Left ventricle myocardium superior (tissue), 1 donor: ENCODE data around the gene RNF144A. TPM values are rescaled to one million over a fixed set of nuclear protein-coding genes. Genes with fewer than 3 reads are reported as not detected.
A peak's percentile ranks its signal among the peaks of the same experiment; 100 is the strongest.

Source experiments
- ATAC-seq: fragments of 200-7000 bp; cut with Tn5 transposase; one replicate; pipeline ENCODE4 v1.9.1; 2020; ENCODE audit warnings: mild to moderate bottlenecking, moderate library complexity
- DNase-seq: peaks from one replicate; pipeline ENCODE4 v3.0.0-alpha.2; 2020
- intact Hi-C: fragments of 100-400 bp; cut with micrococcal nuclease; formaldehyde crosslinking; loops from one replicate; pipeline ENCODE4 v1.11.0; 2022
- total RNA-seq: library from RNA; stranded (reverse); fragmentation: NEBNext Ultra II Directional; extraction: Animal tissue kit (Norgen Biotek cat#: 25700); gene quantifications from one replicate; pipeline ENCODE4 v1.2.1, GENCODE V29; 2021
- donor health status: DM: no; HTN: yes; CAD: no; lungs with severe emphysema.

Gene RNF144A
- total RNA-seq, 1 donor from 2014 or later: 15.6 TPM

DNA sequence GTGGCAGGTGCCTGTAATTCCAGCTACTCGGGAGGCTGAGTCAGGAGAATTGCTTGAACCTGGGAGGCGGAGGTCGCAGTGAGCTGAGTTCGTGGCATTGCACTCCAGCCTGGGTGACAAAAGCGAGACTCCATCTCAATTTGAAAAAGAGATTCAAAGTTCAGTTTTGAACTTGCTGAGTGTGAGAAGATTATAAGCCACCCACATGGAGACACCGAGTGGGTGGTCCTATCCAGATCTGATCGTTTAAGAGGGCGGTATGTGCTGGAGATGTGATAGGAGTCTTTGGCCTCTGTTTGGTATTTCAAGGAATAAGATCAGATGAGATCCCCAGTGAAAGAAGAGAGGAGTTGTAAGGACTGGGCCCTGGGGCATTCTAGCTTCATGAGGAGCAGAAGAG is 25.6 kb downstream of the RNF144A start:
- intact Hi-C loops: no loop called here
- no peak for DNase-seq
- ATAC-seq: no peak

DNA sequence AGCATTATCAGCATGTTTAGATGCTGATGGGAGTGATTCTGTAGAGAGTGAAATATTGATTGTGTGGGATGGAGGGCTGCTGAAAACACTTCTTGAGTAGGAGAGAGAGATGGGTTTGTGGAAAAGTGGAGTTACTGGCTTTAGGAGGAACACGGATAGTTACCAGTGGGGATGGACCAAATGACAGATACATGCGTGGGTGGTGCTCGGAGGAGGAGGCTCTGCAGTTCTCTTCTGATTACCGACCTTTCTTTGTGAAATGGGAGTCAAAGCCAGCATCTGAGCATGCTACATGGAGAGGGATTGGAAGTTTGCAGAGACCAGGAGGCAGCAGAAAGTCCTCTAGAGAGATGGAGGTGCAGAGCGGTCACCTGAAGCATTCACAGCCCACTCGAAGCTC is 26.3 kb downstream of the RNF144A start:
- DNase-seq: no peak
- intact Hi-C loops: no loop called here
- no peak for ATAC-seq

DNA sequence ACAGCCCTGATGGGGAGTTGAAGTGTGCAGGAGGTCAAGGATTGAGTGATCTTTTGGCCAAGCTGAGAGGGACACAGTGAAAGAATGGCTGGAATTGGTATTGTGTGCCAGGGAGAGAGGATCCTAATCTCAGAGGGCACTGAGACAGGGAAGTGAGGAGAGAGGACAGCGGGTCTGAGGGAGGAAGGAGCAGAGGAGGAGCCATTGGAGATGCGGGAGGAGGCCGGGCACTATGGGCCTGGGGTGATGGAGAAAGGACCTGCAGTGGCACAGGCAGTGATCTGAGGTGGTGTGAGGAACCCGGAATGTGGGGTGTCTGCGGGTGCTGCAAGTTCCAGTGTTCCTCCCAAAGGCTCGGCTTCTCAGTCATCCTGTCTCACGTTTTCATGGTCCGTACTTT is 26.8 kb downstream of the RNF144A start:
- no peak for DNase-seq
- no peak for ATAC-seq
- intact Hi-C loops: no loop called here

DNA sequence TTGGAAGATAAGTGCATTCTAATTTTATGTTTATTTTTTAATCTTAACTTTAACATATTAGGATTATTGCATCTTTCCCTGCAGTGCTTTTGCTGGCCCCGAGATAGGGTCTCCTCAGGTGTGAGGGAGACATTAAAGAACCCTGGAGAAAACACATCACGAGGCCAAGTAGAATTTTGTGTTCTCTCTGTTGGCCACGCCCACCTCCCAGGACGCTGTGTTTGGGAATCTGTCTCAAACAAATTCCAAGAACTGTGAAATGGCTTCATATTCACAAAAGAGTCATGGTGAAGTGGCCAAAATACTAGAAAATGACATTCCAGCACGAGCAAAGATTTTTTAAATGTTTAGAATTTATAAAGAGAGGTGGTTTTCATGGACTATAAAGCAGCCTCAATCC is 27.3 kb downstream of the RNF144A start:
- ATAC-seq (peak; percentile 49), DNase-seq (peak; percentile 56)
- intact Hi-C loops: no loop called here

DNA sequence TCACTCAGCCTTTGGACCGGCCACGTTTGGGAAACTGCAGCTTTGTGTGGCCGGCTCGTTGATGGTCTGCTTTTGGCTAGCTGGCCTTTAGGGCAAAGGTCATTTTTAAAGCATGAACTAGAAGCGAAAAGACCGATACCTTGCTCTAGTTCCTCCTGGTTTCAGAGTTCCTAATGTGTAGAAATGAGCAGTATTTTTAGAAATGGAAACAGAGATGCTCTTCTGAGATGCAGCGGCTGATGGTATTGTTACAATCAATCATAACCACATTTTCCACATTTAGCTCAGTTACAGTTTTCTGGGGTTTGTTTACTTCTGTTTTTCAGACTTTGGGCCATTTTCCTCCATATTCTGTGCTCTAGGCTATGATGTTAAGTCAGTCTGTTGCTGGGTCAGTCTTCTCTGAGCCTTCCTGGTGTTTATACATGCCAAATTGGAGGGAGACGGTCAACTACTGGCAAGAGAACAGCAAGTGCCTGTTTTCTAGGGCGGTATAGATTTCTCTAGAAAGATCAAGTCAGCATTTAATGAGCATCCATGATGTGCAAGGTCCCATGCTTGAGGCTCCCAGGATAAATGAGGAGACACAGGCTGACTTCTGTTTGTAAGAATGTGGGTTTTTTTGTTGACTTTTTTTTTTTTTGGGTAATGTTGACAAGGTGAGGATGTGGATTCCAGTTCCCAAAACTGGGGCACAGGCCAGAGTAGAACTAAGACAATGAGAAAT is 28.0 kb downstream of the RNF144A start:
- no peak for ATAC-seq
- DNase-seq: no peak
- intact Hi-C loops: no loop called here

DNA sequence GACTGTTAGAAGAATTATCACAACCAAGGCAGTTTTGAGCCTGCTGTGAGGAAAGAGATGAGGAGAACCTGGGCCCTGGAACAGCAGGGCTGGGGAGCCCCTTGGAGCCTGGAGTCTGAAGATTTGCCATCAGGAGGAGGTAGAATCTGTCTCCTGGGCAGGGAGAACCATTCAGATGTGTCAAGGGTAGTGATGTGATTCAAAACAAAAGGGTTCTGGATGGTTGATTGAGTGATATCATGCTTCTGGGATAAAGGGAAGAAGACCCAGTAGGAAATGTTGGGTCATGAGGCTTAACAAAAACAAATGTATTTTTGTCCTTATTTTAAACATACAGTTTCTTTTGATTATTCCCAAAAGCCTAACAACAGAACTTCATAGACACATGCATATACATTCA is 28.6 kb downstream of the RNF144A start:
- no peak for ATAC-seq
- intact Hi-C loops: no loop called here

DNA sequence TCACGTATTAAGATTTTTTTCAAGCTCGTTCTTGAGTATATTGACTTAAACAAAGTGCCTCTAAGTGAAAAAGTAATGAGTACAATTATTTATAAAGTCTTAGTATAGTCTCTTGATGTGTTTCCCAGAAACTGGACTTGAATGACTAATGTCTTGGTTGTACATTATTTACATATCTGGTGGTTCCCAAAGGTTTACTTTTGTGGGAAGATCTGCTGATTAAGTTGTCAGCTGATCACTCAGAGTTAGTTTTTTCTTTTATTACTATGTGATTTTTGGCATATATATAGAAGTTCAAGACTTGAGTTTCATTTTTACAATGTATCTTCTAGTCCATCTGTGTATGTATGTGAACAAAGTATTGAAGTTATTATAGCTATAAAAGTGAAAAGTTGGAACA is 29.5 kb downstream of the RNF144A start:
- ATAC-seq (no peak), DNase-seq (no peak)
- intact Hi-C loops: no loop called here

More for the DNA sequence above, 28.6 kb downstream of the RNF144A start:
- DNase-seq: no peak

DNA sequence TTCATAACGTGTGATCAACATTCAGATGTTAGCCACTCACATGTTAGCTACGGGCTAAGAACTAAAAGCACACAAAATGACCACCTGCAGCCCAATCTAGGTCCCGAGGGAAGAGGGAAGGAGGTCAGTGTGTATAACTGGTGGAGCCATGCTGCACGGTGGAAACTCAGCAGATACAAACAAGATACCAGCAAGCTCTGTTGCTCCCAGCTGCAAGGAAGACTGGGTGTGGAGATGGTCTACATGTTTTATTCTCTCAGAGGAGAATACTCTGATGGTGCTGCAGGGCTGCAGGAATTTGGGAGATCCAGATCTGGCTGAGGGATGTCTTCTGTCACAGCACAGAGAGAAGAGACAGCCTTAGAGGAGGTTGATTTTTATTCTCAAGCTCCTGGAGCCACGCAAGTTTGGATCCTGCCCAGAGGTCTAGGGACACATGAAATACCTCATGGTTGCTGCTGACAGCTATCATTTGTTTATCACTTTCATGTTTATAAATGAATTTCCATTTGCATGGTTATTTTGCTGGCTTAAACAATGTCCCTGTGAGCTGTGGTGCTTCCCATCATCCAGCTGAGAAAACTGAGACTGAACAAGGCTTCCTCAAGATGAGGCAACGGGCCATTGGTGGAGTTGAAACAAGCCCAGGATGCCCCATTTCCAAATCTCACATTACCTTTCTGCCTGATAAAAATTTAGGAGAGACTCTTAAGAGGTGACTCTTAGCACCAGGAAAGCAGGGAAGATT is 30.9 kb downstream of the RNF144A start:
- no peak for DNase-seq
- intact Hi-C loops: no loop called here
- peak; percentile 61 for ATAC-seq

DNA sequence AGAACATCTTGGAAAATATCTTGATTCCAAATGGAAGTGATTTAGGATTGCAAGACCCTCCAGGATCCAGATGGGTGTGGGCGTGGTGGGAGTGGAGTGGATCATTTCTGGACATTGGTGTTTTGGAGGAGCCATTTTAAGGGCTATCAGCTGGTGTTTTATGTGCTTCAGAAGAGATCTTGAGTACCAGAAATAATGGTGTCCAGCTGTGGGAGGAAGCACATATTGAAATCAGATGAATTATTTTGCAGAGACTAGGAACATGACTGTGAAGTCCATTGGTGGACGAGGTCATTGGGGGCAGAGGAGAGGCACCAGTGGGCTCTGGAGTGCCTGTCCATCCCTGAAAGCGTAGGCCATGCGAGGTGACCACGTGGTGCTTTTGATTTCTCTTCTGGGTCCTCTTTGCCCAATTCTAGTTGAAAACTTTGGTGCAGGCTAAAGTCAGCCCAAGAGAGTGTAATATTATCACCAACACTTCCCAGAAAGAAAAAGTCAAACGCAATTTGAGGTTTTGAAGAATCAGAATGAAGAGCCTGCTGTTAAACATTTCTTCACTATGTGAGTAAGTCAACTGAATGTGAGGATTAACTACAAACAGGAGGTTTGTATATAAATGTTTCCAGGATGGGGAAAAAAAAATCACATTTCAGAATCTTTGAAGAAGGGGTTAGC is 31.6 kb downstream of the RNF144A start:
- intact Hi-C loops: no loop called here
- DNase-seq (no peak), ATAC-seq (no peak)

DNA sequence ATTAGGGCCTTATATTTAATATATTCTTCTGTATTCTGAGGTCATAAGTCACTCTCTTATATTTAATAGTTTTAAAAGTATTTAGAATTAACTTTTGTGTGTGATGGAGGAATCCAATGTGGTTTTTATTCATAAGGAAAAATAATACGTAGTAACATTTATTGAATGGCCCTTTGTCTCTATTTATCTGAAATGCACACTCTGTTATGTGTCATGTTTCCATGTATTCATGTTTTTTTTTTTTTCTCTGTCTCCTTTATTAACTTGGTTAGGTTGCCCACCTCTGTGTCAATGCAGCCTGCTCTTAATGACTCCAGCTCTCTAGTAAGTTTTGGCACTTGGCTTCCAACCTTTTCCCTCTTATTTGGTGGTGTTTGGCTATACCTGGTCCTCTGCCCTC is 33.8 kb downstream of the RNF144A start:
- intact Hi-C loops: no loop called here
- DNase-seq: no peak

DNA sequence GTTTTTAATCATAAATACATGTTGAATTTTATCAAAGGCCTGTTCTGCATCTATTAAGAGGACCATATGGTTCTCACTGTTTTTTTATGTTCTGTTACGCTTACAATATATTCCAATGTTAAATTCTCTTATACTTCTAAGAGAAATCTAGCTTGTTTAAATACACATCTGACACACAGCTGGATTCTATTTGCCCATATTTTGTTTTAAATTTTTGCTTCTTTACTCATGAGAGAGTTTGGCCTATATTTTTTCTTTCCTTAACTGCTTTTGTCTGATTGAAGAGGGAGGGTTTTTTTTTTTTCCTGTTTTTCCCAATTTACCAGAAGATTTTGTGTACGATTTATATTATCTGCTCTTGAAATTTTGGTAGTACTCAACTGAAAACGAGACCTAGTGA is 34.9 kb downstream of the RNF144A start:
- ATAC-seq (no peak), DNase-seq (no peak)
- intact Hi-C loops: no loop called here

More for the DNA sequence above, 33.8 kb downstream of the RNF144A start:
- ATAC-seq: no peak

DNA sequence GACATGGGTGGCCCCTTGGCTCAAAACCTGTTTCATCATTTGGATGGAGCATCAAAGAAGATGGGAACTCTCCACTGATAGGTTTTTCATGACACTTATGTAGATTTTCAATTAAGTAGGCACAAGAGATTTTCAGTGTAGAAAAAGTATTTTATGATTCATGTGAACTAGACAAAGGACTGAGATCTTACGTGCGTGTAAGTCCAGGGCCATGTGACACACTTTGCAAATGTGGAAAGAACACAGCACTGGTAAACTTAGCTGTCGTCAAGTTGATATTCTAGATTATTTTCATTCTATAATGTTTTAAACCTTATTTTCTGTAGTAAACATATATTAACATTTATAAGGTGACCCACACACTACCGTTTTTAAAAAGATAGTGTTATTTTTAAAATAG is 37.4 kb downstream of the RNF144A start:
- ATAC-seq (no peak), DNase-seq (no peak)
- intact Hi-C loops: no loop called here

DNA sequence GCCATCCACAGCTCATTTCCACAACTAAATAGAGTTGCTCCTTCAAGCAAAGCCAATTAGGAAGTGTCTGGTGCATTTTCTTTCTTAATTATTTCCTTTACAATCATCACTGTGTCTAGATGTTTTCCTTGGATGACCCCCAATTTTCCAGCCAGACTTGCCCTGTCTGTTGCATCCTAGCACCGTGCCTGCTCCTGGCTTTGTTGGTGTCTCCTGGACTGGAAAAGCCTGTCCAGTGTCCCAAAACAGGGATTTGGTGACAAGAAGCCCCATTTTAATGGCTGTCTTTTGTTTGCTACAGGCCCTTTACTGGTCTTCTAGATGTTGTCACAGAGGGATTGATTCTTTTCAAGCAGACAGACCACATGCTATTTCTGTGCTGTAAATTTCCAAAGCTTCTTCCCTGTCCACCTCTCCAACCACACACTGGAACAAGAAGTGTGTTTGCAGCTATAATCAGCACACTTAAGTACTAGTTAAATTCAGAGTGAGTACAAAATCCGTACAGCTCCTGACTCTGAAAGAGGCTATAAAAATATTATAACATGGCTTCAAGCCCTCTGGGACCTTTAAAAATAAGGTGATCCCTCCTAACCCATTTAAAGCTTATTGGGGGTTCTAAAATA is 38.4 kb downstream of the RNF144A start:
- intact Hi-C loops: no loop called here
- DNase-seq (no peak), ATAC-seq (peak; percentile 52)

DNA sequence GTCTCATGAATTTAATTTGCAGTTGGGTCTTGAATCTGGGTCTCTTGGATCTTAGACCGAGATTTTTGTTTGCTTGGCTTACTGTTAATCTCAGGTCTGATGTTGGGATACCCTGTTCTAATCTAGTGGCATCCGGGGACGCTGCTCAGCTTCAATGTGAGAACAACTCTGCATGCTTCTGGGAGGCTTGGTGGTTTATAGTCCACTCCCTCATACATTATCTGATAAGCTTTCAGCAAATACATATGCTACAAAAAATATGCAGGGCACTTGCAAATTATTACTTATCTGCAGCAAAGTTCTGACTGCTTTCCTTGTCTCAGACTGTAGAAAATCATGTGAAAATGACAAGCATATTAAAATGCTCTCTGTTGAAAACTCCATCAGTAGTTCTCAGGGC is 39.4 kb downstream of the RNF144A start:
- DNase-seq: no peak
- intact Hi-C loops: no loop called here
- no peak for ATAC-seq

DNA sequence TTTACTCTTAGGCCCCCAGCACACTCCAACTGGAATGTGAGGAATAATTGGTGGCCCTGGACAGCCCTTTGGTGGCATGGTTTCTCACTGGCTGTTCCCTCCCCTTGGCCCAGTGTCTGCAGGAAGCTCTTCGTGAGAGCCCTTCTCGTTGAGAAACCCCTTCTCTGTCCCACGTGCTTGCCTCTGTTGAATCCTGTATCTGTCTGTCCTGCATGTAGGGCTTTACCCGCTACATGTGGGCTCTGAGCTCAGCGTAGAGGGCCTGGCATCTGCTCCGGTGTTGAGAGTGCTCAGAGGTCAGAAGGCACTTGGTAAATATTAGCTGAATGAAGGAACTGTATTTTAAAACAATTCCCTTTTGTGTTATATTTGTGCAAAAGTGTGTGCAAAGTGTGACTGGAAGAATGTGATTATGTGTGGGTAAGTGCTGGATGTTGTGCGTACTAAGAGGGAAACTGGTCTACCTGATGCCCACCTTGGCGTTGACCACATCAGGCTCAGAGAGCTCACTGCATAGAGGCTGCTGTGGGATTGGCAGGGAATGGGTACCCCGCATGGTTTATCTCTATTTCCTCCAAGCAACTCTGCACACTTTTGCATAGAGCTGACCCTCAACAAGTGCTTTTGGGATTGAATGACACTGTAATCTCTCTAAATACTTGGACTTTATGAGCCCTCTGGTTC is 40.0 kb downstream of the RNF144A start:
- DNase-seq (no peak), ATAC-seq (no peak)
- intact Hi-C loops: no loop called here

DNA sequence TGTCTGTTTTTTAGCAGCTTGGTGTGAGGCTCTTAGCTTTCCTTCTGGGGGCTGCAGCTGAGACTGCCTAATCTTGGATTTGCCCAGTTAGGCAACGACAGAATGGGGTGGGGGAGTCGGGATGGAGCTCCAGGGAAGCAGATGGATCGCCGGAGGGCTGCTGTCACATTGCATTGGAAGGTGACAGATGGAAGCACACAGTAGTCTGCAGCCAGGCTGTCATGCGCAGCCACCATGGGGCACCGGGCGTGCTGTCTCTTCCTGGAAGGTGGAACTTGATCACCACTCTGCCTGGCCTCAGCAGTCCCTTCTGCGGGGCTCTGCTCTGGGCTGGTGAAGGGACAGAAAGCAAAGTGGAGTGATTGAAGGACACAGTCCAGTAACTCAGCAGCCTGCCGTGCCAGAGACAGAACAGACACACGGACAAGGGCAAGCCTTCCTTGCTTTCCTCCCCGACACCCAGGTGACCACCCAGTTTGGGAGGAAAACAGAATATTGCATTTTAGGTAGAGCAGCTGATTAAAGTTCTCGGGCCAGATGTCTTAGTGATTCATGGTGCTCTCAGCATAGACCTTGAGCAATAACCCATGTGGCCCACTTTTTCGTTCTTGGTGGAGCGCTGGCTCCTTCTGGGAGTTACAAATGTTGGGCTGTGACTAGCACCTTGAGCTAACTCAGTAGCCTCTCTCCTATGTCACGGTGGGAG is 40.9 kb downstream of the RNF144A start:
- DNase-seq: peak; percentile 43

DNA sequence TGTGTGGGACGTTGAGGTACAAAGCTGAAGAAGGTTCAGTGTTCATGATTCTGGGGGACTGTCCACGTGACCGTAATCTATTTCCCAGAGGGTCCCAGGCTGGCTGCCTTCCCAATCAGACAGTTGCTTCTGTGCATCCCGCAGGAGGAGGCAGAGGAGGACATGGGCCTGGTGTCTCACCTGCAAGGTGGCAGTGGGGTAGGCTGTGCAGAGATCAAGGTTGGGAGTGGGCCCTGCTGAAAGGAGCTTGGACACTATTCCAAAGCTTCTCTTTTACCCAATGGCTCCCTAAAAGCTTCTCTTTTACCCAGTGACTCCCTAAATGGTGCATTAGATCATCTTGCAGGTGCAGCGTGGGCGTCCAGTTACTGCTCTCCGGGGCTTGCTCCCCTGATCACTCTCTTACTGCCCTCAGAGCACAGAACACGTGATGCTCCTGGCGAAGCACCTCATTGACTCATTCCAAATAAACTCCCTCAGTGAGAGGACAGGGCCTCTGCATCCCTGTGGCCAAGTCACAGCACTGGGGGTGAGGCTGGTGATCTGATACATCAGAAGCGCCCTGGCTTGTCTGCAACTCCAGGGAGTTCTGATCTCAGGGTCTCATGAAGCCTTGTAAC is 41.5 kb downstream of the RNF144A start:
- ATAC-seq: peak; percentile 37
- DNase-seq: no peak

More for the DNA sequence above, 40.9 kb downstream of the RNF144A start:
- intact Hi-C loops: no loop called here
- ATAC-seq: peak; percentile 45

DNA sequence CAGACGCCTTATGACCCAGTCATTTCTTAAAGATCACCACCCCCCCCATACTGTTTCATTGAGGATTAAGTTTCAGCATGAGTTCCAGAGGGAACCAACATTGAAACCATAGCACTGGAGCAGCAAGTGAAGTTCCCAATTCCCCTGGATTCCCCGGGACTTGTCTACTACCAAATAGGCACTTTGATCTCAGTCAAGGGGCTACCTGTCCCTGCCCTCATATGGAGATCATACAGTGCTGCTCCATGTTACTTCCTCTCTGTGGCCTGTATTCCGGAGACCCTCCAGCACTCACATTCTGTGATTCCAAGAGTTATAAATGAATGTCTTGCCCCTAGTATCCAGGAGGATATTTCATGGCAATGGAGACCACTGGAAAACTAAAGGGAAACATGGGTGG is 42.5 kb downstream of the RNF144A start:
- intact Hi-C loops: no loop called here
- DNase-seq (no peak), ATAC-seq (no peak)

More for the DNA sequence above, 41.5 kb downstream of the RNF144A start:
- intact Hi-C loops: no loop called here
